H1 (cell line): ENCODE measurements around the gene IQCF6. TPM values are rescaled to one million over a fixed set of nuclear protein-coding genes. Genes with fewer than 3 reads are reported as not detected.

ENCODE experiments used
- CTCF ChIA-PET: fragments of 300-600 bp; sonication (Branson Sonifier 250); formaldehyde crosslinking; loops from one replicate; lab custom pipeline; 2021; ENCODE audit not compliant: partially characterized antibody; lab: Charles Lee
- POLR2A ChIA-PET: fragments of 300-600 bp; sonication (Branson Sonifier 250); formaldehyde crosslinking; loops from one replicate; lab custom pipeline; 2021; ENCODE audit warnings: inconsistent platforms; ENCODE audit not compliant: partially characterized antibody; lab: Charles Lee
- DNase-seq, 2 experiments: peaks; one replicate each; pipeline versions ENCODE4 v3.0.0 to v3.0.0-alpha.2; 2010 to 2022; ENCODE audit warnings: low spot score in 2 of 2, low read depth in 1 of 2, mixed read lengths in 1 of 2
- FAIRE-seq: peaks from 2 replicates; lab custom pipeline; 2011; peaks lifted over from hg19 to GRCh38; lab: Jason Lieb, UNC
- H2AFZ ChIP-seq: 2 replicates; pipeline ENCODE4 v1.8.1; 2012; ENCODE audit warnings: low read length, inconsistent platforms
- H2AK5ac ChIP-seq: 2 replicates; pipeline ENCODE4 v1.6.1; 2013; ENCODE audit warnings: low read depth, low read length
- H2BK120ac ChIP-seq: replicated peaks from 2 replicates; pipeline ENCODE3; 2013; ENCODE audit warnings: low read depth, low read length, inconsistent platforms
- H2BK12ac ChIP-seq: 2 replicates; pipeline ENCODE4 v1.6.1; 2013; ENCODE audit warnings: low read depth, low read length
- H2BK15ac ChIP-seq: 2 replicates; pipeline ENCODE4 v1.6.1; 2013; ENCODE audit warnings: low read length
- H2BK20ac ChIP-seq: 2 replicates; pipeline ENCODE4 v1.6.1; 2013; ENCODE audit warnings: low read length
- H2BK5ac ChIP-seq: 2 replicates; pipeline ENCODE4 v1.6.1; 2013; ENCODE audit warnings: low read depth, low read length
- H3K14ac ChIP-seq: 2 replicates; pipeline ENCODE4 v1.6.1; 2013; ENCODE audit warnings: inconsistent platforms; ENCODE audit not compliant: insufficient read length
- H3K18ac ChIP-seq: 2 replicates; pipeline ENCODE4 v1.6.1; 2013; ENCODE audit warnings: low read length; ENCODE audit errors: extremely low read depth
- H3K23ac ChIP-seq: 2 replicates; pipeline ENCODE4 v1.6.1; 2013; ENCODE audit warnings: inconsistent platforms; ENCODE audit not compliant: insufficient read length
- H3K23me2 ChIP-seq: 2 replicates; pipeline ENCODE4 v1.6.1; 2013; ENCODE audit warnings: low read depth, low read length
- H3K27ac ChIP-seq: 2 replicates; pipeline ENCODE4 v1.6.1; 2011; ENCODE audit warnings: low read depth, low read length, inconsistent platforms
- H3K27me3 ChIP-seq, 4 experiments: replicated peaks in 1 of 4; 1 replicate in 1 of 4; 2 replicates in 3 of 4; pipeline versions ENCODE4 v1.6.1 to v1.8.1; 2011 to 2013; ENCODE audit warnings: low read length in 3 of 4, mild to moderate bottlenecking in 3 of 4, inconsistent platforms in 2 of 4, mixed read lengths in 2 of 4, moderate library complexity in 1 of 4; ENCODE audit not compliant: control insufficient read depth in 3 of 4, insufficient read depth in 3 of 4; ENCODE audit errors: extremely low read depth in 1 of 4
- H3K36me3 ChIP-seq, 4 experiments: 2 replicates each; pipeline versions ENCODE4 v1.6.1 to v1.8.1; 2011 to 2013; ENCODE audit warnings: mild to moderate bottlenecking in 4 of 4, low read length in 3 of 4, moderate library complexity in 2 of 4, control low read depth in 1 of 4, inconsistent platforms in 1 of 4; ENCODE audit not compliant: insufficient read depth in 4 of 4, control insufficient read depth in 2 of 4
- H3K4ac ChIP-seq: replicated peaks from 2 replicates; pipeline ENCODE3; 2013; ENCODE audit warnings: low read length, low read depth, mixed read lengths, inconsistent platforms; ENCODE audit not compliant: insufficient read length
- H3K4me1 ChIP-seq, 4 experiments: replicated peaks in 1 of 4; 1 replicate in 1 of 4; 2 replicates in 3 of 4; pipeline versions ENCODE4 v1.6.1 to v1.8.1; 2011 to 2013; ENCODE audit warnings: low read length in 3 of 4, inconsistent platforms in 2 of 4, mixed read lengths in 1 of 4; ENCODE audit not compliant: insufficient read depth in 4 of 4, control insufficient read depth in 3 of 4
- H3K4me2 ChIP-seq, 2 experiments: 2 replicates each; pipeline versions ENCODE4 v1.6.1 to v1.8.1; 2011 to 2013; ENCODE audit warnings: low read depth in 2 of 2, low read length in 2 of 2, control low read depth in 1 of 2, inconsistent platforms in 1 of 2, mild to moderate bottlenecking in 1 of 2; ENCODE audit not compliant: insufficient read depth in 1 of 2
- H3K4me3 ChIP-seq, 4 experiments: fragments of 200-600, 300-600 bp in 1 of 4; sonication (generic), shearing (Covaris generic), sonication (Bioruptor Twin) in 1 of 4; 2 replicates each; pipeline versions ENCODE4 v1.5.1 to v1.8.1; 2011 to 2016; ENCODE audit warnings: low read length in 4 of 4, low read depth in 3 of 4, control low read depth in 2 of 4, inconsistent platforms in 2 of 4, mild to moderate bottlenecking in 2 of 4, mixed read lengths in 1 of 4, moderate library complexity in 1 of 4; ENCODE audit not compliant: insufficient read depth in 2 of 4; ENCODE audit errors: extremely low read depth in 1 of 4
- H3K56ac ChIP-seq: replicated peaks from 2 replicates; pipeline ENCODE3; 2013; ENCODE audit warnings: low read depth, mild to moderate bottlenecking, mixed read lengths, low read length, inconsistent platforms; ENCODE audit not compliant: insufficient read length
- H3K79me1 ChIP-seq: 2 replicates; pipeline ENCODE4 v1.6.1; 2013; ENCODE audit warnings: low read depth, low read length, control low read depth
- H3K79me2 ChIP-seq, 2 experiments: 2 replicates each; pipeline versions ENCODE4 v1.6.1 to v1.8.1; 2012 to 2013; ENCODE audit warnings: low read length in 2 of 2, mild to moderate bottlenecking in 2 of 2, inconsistent platforms in 1 of 2; ENCODE audit not compliant: insufficient read depth in 2 of 2, control insufficient read depth in 1 of 2
- H3K9ac ChIP-seq, 4 experiments: replicated peaks in 1 of 4; 1 replicate in 1 of 4; 2 replicates in 3 of 4; pipeline versions ENCODE4 v1.6.1 to v1.8.1; 2011 to 2013; ENCODE audit warnings: low read depth in 3 of 4, low read length in 3 of 4, control low read depth in 2 of 4, mild to moderate bottlenecking in 2 of 4, moderate library complexity in 2 of 4, inconsistent platforms in 1 of 4; ENCODE audit errors: extremely low read depth in 1 of 4
- H3K9me3 ChIP-seq, 2 experiments: 2 replicates each; pipeline versions ENCODE4 v1.6.1 to v1.8.1; 2012 to 2013; ENCODE audit warnings: mild to moderate bottlenecking in 2 of 2, moderate library complexity in 2 of 2, control low read depth in 1 of 2, inconsistent platforms in 1 of 2, low read depth in 1 of 2, low read length in 1 of 2, mixed read lengths in 1 of 2; ENCODE audit not compliant: insufficient read depth in 2 of 2
- H4K20me1 ChIP-seq, 2 experiments: replicated peaks in 1 of 2; 2 replicates each; pipeline versions ENCODE3 to v1.8.1; 2011 to 2013; ENCODE audit warnings: inconsistent platforms in 2 of 2, low read length in 2 of 2, mild to moderate bottlenecking in 1 of 2; ENCODE audit not compliant: insufficient read depth in 2 of 2, control insufficient read depth in 1 of 2
- H4K5ac ChIP-seq: 2 replicates; pipeline ENCODE4 v1.6.1; 2013; ENCODE audit warnings: low read length, low read depth, mixed read lengths, inconsistent platforms; ENCODE audit not compliant: insufficient read length
- H4K8ac ChIP-seq: 2 replicates; pipeline ENCODE4 v1.8.0; 2013; ENCODE audit warnings: mild to moderate bottlenecking, moderate library complexity, low read length, inconsistent platforms; ENCODE audit not compliant: insufficient read depth; ENCODE audit errors: extremely low read depth
- H4K91ac ChIP-seq: replicated peaks from 2 replicates; pipeline ENCODE3; 2013; ENCODE audit warnings: low read length, mixed read lengths, inconsistent platforms; ENCODE audit not compliant: insufficient read length
- BRCA1 ChIP-seq: IDR thresholded peaks from 2 replicates; pipeline ENCODE4 v1.6.1; 2012; ENCODE audit warnings: low read depth, low read length, improper control_type of control experiment
- JUN ChIP-seq: IDR thresholded peaks from 2 replicates; pipeline ENCODE4 v1.6.1; 2011; ENCODE audit warnings: low read depth, mild to moderate bottlenecking, improper control_type of control experiment, low read length
- NRF1 ChIP-seq: IDR thresholded peaks from 2 replicates; pipeline ENCODE4 v1.6.1; 2011; ENCODE audit warnings: mild to moderate bottlenecking, low read depth, low read length, improper control_type of control experiment
- RAD21 ChIP-seq, 2 experiments: IDR thresholded peaks in 1 of 2; conservative IDR thresholded peaks in 1 of 2; 2 replicates each; pipeline ENCODE4 v1.6.1; 2011; ENCODE audit warnings: low read depth in 2 of 2, low read length in 2 of 2, improper control_type of control experiment in 1 of 2, inconsistent platforms in 1 of 2, mild to moderate bottlenecking in 1 of 2, moderate library complexity in 1 of 2
- WGBS, 2 experiments: shearing (Covaris generic) in 1 of 2; methylation state at CpG; one replicate each; pipeline versions ENCODE4 v1.1.6 to v1.1.7; 2013 to 2015; ENCODE audit warnings: low lambda C conversion rate in 2 of 2, mixed read lengths in 2 of 2, inconsistent platforms in 1 of 2, low coverage in 1 of 2, missing lambda C conversion rate in 1 of 2; ENCODE audit not compliant: insufficient replicate concordance in 2 of 2, insufficient coverage in 1 of 2, insufficient read length in 1 of 2; ENCODE audit errors: extremely low coverage in 1 of 2, missing lambda C conversion rate in 1 of 2; 5-methylcytosine and 5-hydroxymethylcytosine counted together
- polyA plus RNA-seq, 7 experiments: library from polyadenylated mRNA; depleted of rRNA in 3 of 7; stranded (reverse) in 5 of 7; unstranded in 2 of 7; fragments of >200 nt in 5 of 7; fragments of 200-250 nt in 2 of 7; gene quantifications; 1 replicate in 5 of 7; 2 replicates in 1 of 7; 4 replicates in 1 of 7; pipeline versions ENCODE4 v1.2.1 to v1.2.3, GENCODE V29; 2011 to 2013; ENCODE audit warnings: missing spikeins in 2 of 7, mixed read lengths in 2 of 7
- total RNA-seq: library from RNA; stranded (reverse); fragmentation: NEBNext Ultra II Directional; extraction: Animal tissue kit (Norgen Biotek cat#: 25700); gene quantifications from 2 replicates; pipeline ENCODE4 v1.2.1, GENCODE V29; 2021

IQCF6 gene
- total and polyA plus RNA-seq, 2 of the 8 experiments (the other 6 are each of a cell fraction or from before 2014, with no cell fraction given), result not detected

DNA sequence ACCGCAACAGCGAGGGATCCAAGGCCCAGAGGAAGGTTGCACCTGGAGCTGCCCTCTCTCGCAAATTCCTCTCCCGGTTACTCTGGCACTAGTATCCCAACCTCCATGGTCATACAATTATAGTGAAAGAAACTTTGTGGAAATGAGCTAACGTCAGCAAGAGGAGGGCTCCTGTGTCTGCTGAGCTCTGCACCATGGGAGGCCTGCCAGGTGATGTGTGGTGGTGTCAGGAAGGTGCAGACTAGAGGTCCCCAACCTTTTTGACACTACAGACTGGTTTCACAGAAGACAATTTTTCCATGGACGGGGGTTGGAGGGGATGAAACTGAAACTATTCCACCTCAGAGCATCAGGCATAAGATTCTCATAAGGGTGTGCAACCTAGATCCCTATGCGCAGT lies 13.2 kb upstream of the IQCF6 start:
- H4K91ac ChIP-seq, result peak overlapping the region; percentile 66
- no peak overlapping the region for H3K4me2 ChIP-seq
- H3K4me1 ChIP-seq, result peaks cover 5 to 19% (median 8%) of the 10 kb centered on the region in 4 experiments; a peak in 6 of 7 replicates
- H3K56ac ChIP-seq, result no peak overlapping the region
- H2BK15ac ChIP-seq, result no peak overlapping the region; the same call in 1 of the 2 replicates
- no peak overlapping the region for H3K4ac ChIP-seq
- H2AFZ ChIP-seq, result no peak overlapping the region
- no peak overlapping the region for H3K23ac ChIP-seq
- ChIA-PET POLR2A (interaction anchor here (1.7 kb wide), 1 partner anchor 201 kb away, joined by 4 read pairs; no protein-coding TSS in a partner anchor), CTCF (interaction anchor here (0.7 to 2.9 kb wide), 8 partner anchors 10 to 180 kb away, joined by 3 to 20 read pairs (median 4); no protein-coding TSS in a partner anchor)
- no peaks in the 10 kb centered on the region for H3K23me2 ChIP-seq
- H3K14ac ChIP-seq, result no peak overlapping the region
- WGBS, 2 experiments, result 90% methylated on average over 7 of the region's 7 CpGs; no CpG with 5 or more reads in 1 of the 2 experiments
- no peaks in the 10 kb centered on the region for H4K20me1 ChIP-seq
- no peak overlapping the region for H3K27ac ChIP-seq
- H3K9me3 ChIP-seq, result no peaks in the 10 kb centered on the region
- no peak overlapping the region for H3K4me3 ChIP-seq
- no peaks in the 10 kb centered on the region for H3K79me2 ChIP-seq
- no peaks in the 10 kb centered on the region for H3K36me3 ChIP-seq
- H2BK5ac ChIP-seq, result 0 out of 2 replicates have a peak overlapping the region, but pooled peaks have one; percentile 58
- no peaks in the 10 kb centered on the region for H3K27me3 ChIP-seq
- TF ChIP-seq BRCA1 (no peak), RAD21 (IDR thresholded peaks at IDR 0.05 in 1 of 2, conservative IDR thresholded peaks at IDR 0.05 in 1 of 2; ENCODE audit: low read depth in 2 of 2, low read length in 2 of 2) (no peak), NRF1 (no peak), JUN (no peak)
- H4K8ac ChIP-seq, result no peak overlapping the region
- no peak overlapping the region for H4K5ac ChIP-seq
- H3K18ac ChIP-seq, result no peak overlapping the region; the same call in 1 of the 2 replicates
- peak overlapping the region; percentile 17; the same call in 1 of the 2 replicates for H2BK20ac ChIP-seq
- no peak overlapping the region for H3K9ac ChIP-seq
- H3K79me1 ChIP-seq, result no peaks in the 10 kb centered on the region
- no peak overlapping the region for H2AK5ac ChIP-seq
- H2BK12ac ChIP-seq, result no peak overlapping the region
- no peak overlapping the region for H2BK120ac ChIP-seq
- no peak for FAIRE-seq
- peak in 1 of 2 experiments; percentile 48 for DNase-seq
